H1 (cell line): ENCODE measurements around the gene MAP7. TPM values are rescaled to one million over a fixed set of nuclear protein-coding genes. Genes with fewer than 3 reads are reported as not detected.
A peak's percentile ranks its signal among the peaks of the same experiment; 100 is the strongest.

Experiments used
- CTCF ChIA-PET: fragments of 300-600 bp; sonication (Branson Sonifier 250); formaldehyde crosslinking; loops from one replicate; lab custom pipeline; 2021; ENCODE audit not compliant: partially characterized antibody; lab: Charles Lee
- POLR2A ChIA-PET: fragments of 300-600 bp; sonication (Branson Sonifier 250); formaldehyde crosslinking; loops from one replicate; lab custom pipeline; 2021; ENCODE audit warnings: inconsistent platforms; ENCODE audit not compliant: partially characterized antibody; lab: Charles Lee
- DNase-seq, 2 experiments: peaks; one replicate each; pipeline versions ENCODE4 v3.0.0 to v3.0.0-alpha.2; 2010 to 2022; ENCODE audit warnings: low spot score in 2 of 2, low read depth in 1 of 2, mixed read lengths in 1 of 2
- FAIRE-seq: peaks from 2 replicates; lab custom pipeline; 2011; peaks lifted over from hg19 to GRCh38; lab: Jason Lieb, UNC
- H2AFZ ChIP-seq: 2 replicates; pipeline ENCODE4 v1.8.1; 2012; ENCODE audit warnings: low read length, inconsistent platforms
- H2AK5ac ChIP-seq: 2 replicates; pipeline ENCODE4 v1.6.1; 2013; ENCODE audit warnings: low read depth, low read length
- H2BK120ac ChIP-seq: replicated peaks from 2 replicates; pipeline ENCODE3; 2013; ENCODE audit warnings: low read depth, low read length, inconsistent platforms
- H2BK12ac ChIP-seq: 2 replicates; pipeline ENCODE4 v1.6.1; 2013; ENCODE audit warnings: low read depth, low read length
- H2BK15ac ChIP-seq: 2 replicates; pipeline ENCODE4 v1.6.1; 2013; ENCODE audit warnings: low read length
- H2BK20ac ChIP-seq: 2 replicates; pipeline ENCODE4 v1.6.1; 2013; ENCODE audit warnings: low read length
- H2BK5ac ChIP-seq: 2 replicates; pipeline ENCODE4 v1.6.1; 2013; ENCODE audit warnings: low read depth, low read length
- H3K14ac ChIP-seq: 2 replicates; pipeline ENCODE4 v1.6.1; 2013; ENCODE audit warnings: inconsistent platforms; ENCODE audit not compliant: insufficient read length
- H3K18ac ChIP-seq: 2 replicates; pipeline ENCODE4 v1.6.1; 2013; ENCODE audit warnings: low read length; ENCODE audit errors: extremely low read depth
- H3K23ac ChIP-seq: 2 replicates; pipeline ENCODE4 v1.6.1; 2013; ENCODE audit warnings: inconsistent platforms; ENCODE audit not compliant: insufficient read length
- H3K23me2 ChIP-seq: 2 replicates; pipeline ENCODE4 v1.6.1; 2013; ENCODE audit warnings: low read depth, low read length
- H3K27ac ChIP-seq: 2 replicates; pipeline ENCODE4 v1.6.1; 2011; ENCODE audit warnings: low read depth, low read length, inconsistent platforms
- H3K27me3 ChIP-seq, 4 experiments: replicated peaks in 1 of 4; 1 replicate in 1 of 4; 2 replicates in 3 of 4; pipeline versions ENCODE4 v1.6.1 to v1.8.1; 2011 to 2013; ENCODE audit warnings: low read length in 3 of 4, mild to moderate bottlenecking in 3 of 4, inconsistent platforms in 2 of 4, mixed read lengths in 2 of 4, moderate library complexity in 1 of 4; ENCODE audit not compliant: control insufficient read depth in 3 of 4, insufficient read depth in 3 of 4; ENCODE audit errors: extremely low read depth in 1 of 4
- H3K36me3 ChIP-seq, 4 experiments: 2 replicates each; pipeline versions ENCODE4 v1.6.1 to v1.8.1; 2011 to 2013; ENCODE audit warnings: mild to moderate bottlenecking in 4 of 4, low read length in 3 of 4, moderate library complexity in 2 of 4, control low read depth in 1 of 4, inconsistent platforms in 1 of 4; ENCODE audit not compliant: insufficient read depth in 4 of 4, control insufficient read depth in 2 of 4
- H3K4ac ChIP-seq: replicated peaks from 2 replicates; pipeline ENCODE3; 2013; ENCODE audit warnings: low read length, low read depth, mixed read lengths, inconsistent platforms; ENCODE audit not compliant: insufficient read length
- H3K4me1 ChIP-seq, 4 experiments: replicated peaks in 1 of 4; 1 replicate in 1 of 4; 2 replicates in 3 of 4; pipeline versions ENCODE4 v1.6.1 to v1.8.1; 2011 to 2013; ENCODE audit warnings: low read length in 3 of 4, inconsistent platforms in 2 of 4, mixed read lengths in 1 of 4; ENCODE audit not compliant: insufficient read depth in 4 of 4, control insufficient read depth in 3 of 4
- H3K4me2 ChIP-seq, 2 experiments: 2 replicates each; pipeline versions ENCODE4 v1.6.1 to v1.8.1; 2011 to 2013; ENCODE audit warnings: low read depth in 2 of 2, low read length in 2 of 2, control low read depth in 1 of 2, inconsistent platforms in 1 of 2, mild to moderate bottlenecking in 1 of 2; ENCODE audit not compliant: insufficient read depth in 1 of 2
- H3K4me3 ChIP-seq, 4 experiments: fragments of 200-600, 300-600 bp in 1 of 4; sonication (generic), shearing (Covaris generic), sonication (Bioruptor Twin) in 1 of 4; 2 replicates each; pipeline versions ENCODE4 v1.5.1 to v1.8.1; 2011 to 2016; ENCODE audit warnings: low read length in 4 of 4, low read depth in 3 of 4, control low read depth in 2 of 4, inconsistent platforms in 2 of 4, mild to moderate bottlenecking in 2 of 4, mixed read lengths in 1 of 4, moderate library complexity in 1 of 4; ENCODE audit not compliant: insufficient read depth in 2 of 4; ENCODE audit errors: extremely low read depth in 1 of 4
- H3K56ac ChIP-seq: replicated peaks from 2 replicates; pipeline ENCODE3; 2013; ENCODE audit warnings: low read depth, mild to moderate bottlenecking, mixed read lengths, low read length, inconsistent platforms; ENCODE audit not compliant: insufficient read length
- H3K79me1 ChIP-seq: 2 replicates; pipeline ENCODE4 v1.6.1; 2013; ENCODE audit warnings: low read depth, low read length, control low read depth
- H3K79me2 ChIP-seq, 2 experiments: 2 replicates each; pipeline versions ENCODE4 v1.6.1 to v1.8.1; 2012 to 2013; ENCODE audit warnings: low read length in 2 of 2, mild to moderate bottlenecking in 2 of 2, inconsistent platforms in 1 of 2; ENCODE audit not compliant: insufficient read depth in 2 of 2, control insufficient read depth in 1 of 2
- H3K9ac ChIP-seq, 4 experiments: replicated peaks in 1 of 4; 1 replicate in 1 of 4; 2 replicates in 3 of 4; pipeline versions ENCODE4 v1.6.1 to v1.8.1; 2011 to 2013; ENCODE audit warnings: low read depth in 3 of 4, low read length in 3 of 4, control low read depth in 2 of 4, mild to moderate bottlenecking in 2 of 4, moderate library complexity in 2 of 4, inconsistent platforms in 1 of 4; ENCODE audit errors: extremely low read depth in 1 of 4
- H3K9me3 ChIP-seq, 2 experiments: 2 replicates each; pipeline versions ENCODE4 v1.6.1 to v1.8.1; 2012 to 2013; ENCODE audit warnings: mild to moderate bottlenecking in 2 of 2, moderate library complexity in 2 of 2, control low read depth in 1 of 2, inconsistent platforms in 1 of 2, low read depth in 1 of 2, low read length in 1 of 2, mixed read lengths in 1 of 2; ENCODE audit not compliant: insufficient read depth in 2 of 2
- H4K20me1 ChIP-seq, 2 experiments: replicated peaks in 1 of 2; 2 replicates each; pipeline versions ENCODE3 to v1.8.1; 2011 to 2013; ENCODE audit warnings: inconsistent platforms in 2 of 2, low read length in 2 of 2, mild to moderate bottlenecking in 1 of 2; ENCODE audit not compliant: insufficient read depth in 2 of 2, control insufficient read depth in 1 of 2
- H4K5ac ChIP-seq: 2 replicates; pipeline ENCODE4 v1.6.1; 2013; ENCODE audit warnings: low read length, low read depth, mixed read lengths, inconsistent platforms; ENCODE audit not compliant: insufficient read length
- H4K8ac ChIP-seq: 2 replicates; pipeline ENCODE4 v1.8.0; 2013; ENCODE audit warnings: mild to moderate bottlenecking, moderate library complexity, low read length, inconsistent platforms; ENCODE audit not compliant: insufficient read depth; ENCODE audit errors: extremely low read depth
- H4K91ac ChIP-seq: replicated peaks from 2 replicates; pipeline ENCODE3; 2013; ENCODE audit warnings: low read length, mixed read lengths, inconsistent platforms; ENCODE audit not compliant: insufficient read length
- BACH1 ChIP-seq: IDR thresholded peaks from 2 replicates; pipeline ENCODE4 v1.6.1; 2012; ENCODE audit warnings: low read length, improper control_type of control experiment
- WGBS, 2 experiments: shearing (Covaris generic) in 1 of 2; methylation state at CpG; one replicate each; pipeline versions ENCODE4 v1.1.6 to v1.1.7; 2013 to 2015; ENCODE audit warnings: low lambda C conversion rate in 2 of 2, mixed read lengths in 2 of 2, inconsistent platforms in 1 of 2, low coverage in 1 of 2, missing lambda C conversion rate in 1 of 2; ENCODE audit not compliant: insufficient replicate concordance in 2 of 2, insufficient coverage in 1 of 2, insufficient read length in 1 of 2; ENCODE audit errors: extremely low coverage in 1 of 2, missing lambda C conversion rate in 1 of 2; 5-methylcytosine and 5-hydroxymethylcytosine counted together
- polyA plus RNA-seq, 7 experiments: library from polyadenylated mRNA; depleted of rRNA in 3 of 7; stranded (reverse) in 5 of 7; unstranded in 2 of 7; fragments of >200 nt in 5 of 7; fragments of 200-250 nt in 2 of 7; gene quantifications; 1 replicate in 5 of 7; 2 replicates in 1 of 7; 4 replicates in 1 of 7; pipeline versions ENCODE4 v1.2.1 to v1.2.3, GENCODE V29; 2011 to 2013; ENCODE audit warnings: missing spikeins in 2 of 7, mixed read lengths in 2 of 7
- total RNA-seq: library from RNA; stranded (reverse); fragmentation: NEBNext Ultra II Directional; extraction: Animal tissue kit (Norgen Biotek cat#: 25700); gene quantifications from 2 replicates; pipeline ENCODE4 v1.2.1, GENCODE V29; 2021

The MAP7 gene
- total and polyA plus RNA-seq, 2 of the 8 experiments (the other 6 are each of a cell fraction or from before 2014, with no cell fraction given): 13.5 to 66.9 TPM

- Histone ChIP-seq H2BK120ac (peak overlapping the region; percentile 71), H3K4me3 (no peak overlapping the region), H4K20me1 (no peaks in the 10 kb centered on the region), H3K79me1 (no peaks in the 10 kb centered on the region), H3K4ac (peak overlapping the region; percentile 61), H2BK5ac (no peak overlapping the region), H3K56ac (no peak overlapping the region), H2BK15ac (no peak overlapping the region), H3K27me3 (no peaks in the 10 kb centered on the region), H3K23me2 (no peaks in the 10 kb centered on the region), H3K36me3 (no peaks in the 10 kb centered on the region), H3K9me3 (no peaks in the 10 kb centered on the region), H4K5ac (peak overlapping the region; percentile 20), H4K8ac (no peak overlapping the region), H3K14ac (no peak overlapping the region), H3K9ac (no peak overlapping the region), H2AFZ (no peak overlapping the region), H3K18ac (no peak overlapping the region; the same call in 1 of the 2 replicates), H2BK12ac (peak overlapping the region; percentile 76; the same call in 1 of the 2 replicates), H2AK5ac (no peak overlapping the region), H3K4me1 (peaks cover 0 to 24% (median 16%) of the 10 kb centered on the region in 4 experiments; a peak in 6 of 7 replicates), H3K27ac (peak overlapping the region; percentile 33), H2BK20ac (no peak overlapping the region), H3K4me2 (no peak overlapping the region), H3K23ac (no peak overlapping the region), H4K91ac (no peak overlapping the region), H3K79me2 (peaks cover 3 to 59% of the 10 kb centered on the region in 2 experiments)
- CTCF ChIA-PET: interaction anchor here (0.6 to 1.2 kb wide), 4 partner anchors 11 to 982 kb away, joined by 3 to 4 read pairs (median 3); no protein-coding TSS in a partner anchor
- no peak for DNase-seq
- FAIRE-seq: no peak
- POLR2A ChIA-PET: interaction anchor here (0.7 kb wide), 1 partner anchor 49 kb away, joined by 4 read pairs; the partner anchor contains the start of gene MAP7
- 67% methylated on average over 1 of the region's 1 CpG; no CpG with 5 or more reads in 1 of the 2 experiments for WGBS, 2 experiments
- no peak for TF ChIP-seq BACH1
- TF ChIP-seq, all 59 proteins: peak for 0
Measured at GRCh38 chr6:136501096-136501495, 49.1 kb downstream of the MAP7 start.
